Measurements from ENCODE around the gene MAP4K1. TPM values are rescaled to one million over a fixed set of nuclear protein-coding genes. Genes with fewer than 3 reads are reported as not detected.
"Not testable (repeated sequence)": the region's sequence is repeated elsewhere in the genome, so short reads cannot be mapped to it uniquely, and the experiment has no call there.

MAP4K1 gene
- total RNA-seq, 3 donors from 2014 or later = 109 to 130 (median 126) TPM

- no peaks in the 10 kb centered on the region for H3K9me3 Mint-ChIP-seq
- peaks cover 9% of the 10 kb centered on the region for H3K4me1 Mint-ChIP-seq (ENCODE audit: low read depth)
- no peaks in the 10 kb centered on the region for H3K27me3 Mint-ChIP-seq (ENCODE audit: low read depth)
- H3K4me3 Mint-ChIP-seq = no peak overlapping the region
- ATAC-seq = no peak
- H3K36me3 Mint-ChIP-seq (ENCODE audit: insufficient read depth) = peaks cover 7% of the 10 kb centered on the region
- DNase-seq = no peak
Measured at GRCh38 chr19:38583219-38583984, 34.4 kb downstream of the MAP4K1 start.

- DNase-seq (no peak), ATAC-seq (no peak)
- H3K27me3 Mint-ChIP-seq (ENCODE audit: low read depth) = no peaks in the 10 kb centered on the region
- no peaks in the 10 kb centered on the region for H3K9me3 Mint-ChIP-seq
- H3K4me3 Mint-ChIP-seq = no peak overlapping the region
- H3K4me1 Mint-ChIP-seq (ENCODE audit: low read depth) = peaks cover 9% of the 10 kb centered on the region
- no peaks in the 10 kb centered on the region for H3K36me3 Mint-ChIP-seq (ENCODE audit: insufficient read depth)
Measured at GRCh38 chr19:38580080-38580479, 37.7 kb downstream of the MAP4K1 start.

GRCh38 chr19:38579304-38579703 is 38.4 kb downstream of the MAP4K1 start:
- not testable (repeated sequence) for H3K27me3 Mint-ChIP-seq (ENCODE audit: low read depth); H3K36me3 Mint-ChIP-seq (ENCODE audit: insufficient read depth); H3K4me3 Mint-ChIP-seq; H3K9me3 Mint-ChIP-seq; ATAC-seq; H3K4me1 Mint-ChIP-seq (ENCODE audit: low read depth); DNase-seq

GRCh38 chr19:38577826-38578225 is 39.9 kb downstream of the MAP4K1 start:
- H3K4me3 Mint-ChIP-seq = no peak overlapping the region
- H3K9me3 Mint-ChIP-seq = no peaks in the 10 kb centered on the region
- H3K36me3 Mint-ChIP-seq (ENCODE audit: insufficient read depth) = no peaks in the 10 kb centered on the region
- no peaks in the 10 kb centered on the region for H3K27me3 Mint-ChIP-seq (ENCODE audit: low read depth)
- DNase-seq = no peak
- ATAC-seq = no peak
- H3K4me1 Mint-ChIP-seq (ENCODE audit: low read depth) = peaks cover 5% of the 10 kb centered on the region

GRCh38 chr19:38571682-38572081 is 46.1 kb downstream of the MAP4K1 start:
- ATAC-seq = no peak
- no peaks in the 10 kb centered on the region for H3K36me3 Mint-ChIP-seq (ENCODE audit: insufficient read depth)

GRCh38 chr19:38569368-38569983 is 48.3 kb downstream of the MAP4K1 start:
- Mint-ChIP-seq H3K4me3 (no peak overlapping the region), H3K9me3 (no peaks in the 10 kb centered on the region), H3K36me3 (ENCODE audit: insufficient read depth) (no peaks in the 10 kb centered on the region), H3K27me3 (ENCODE audit: low read depth) (peaks cover 8% of the 10 kb centered on the region), H3K4me1 (ENCODE audit: low read depth) (peaks cover 6% of the 10 kb centered on the region)
- ATAC-seq (no peak), DNase-seq (no peak)

More at GRCh38 chr19:38571682-38572081, 46.1 kb downstream of the MAP4K1 start:
- Mint-ChIP-seq H3K27me3 (ENCODE audit: low read depth) (peaks cover 4% of the 10 kb centered on the region), H3K9me3 (no peaks in the 10 kb centered on the region), H3K4me1 (ENCODE audit: low read depth) (peaks cover 2% of the 10 kb centered on the region), H3K4me3 (no peak overlapping the region)
- DNase-seq = no peak

- Mint-ChIP-seq H3K27me3 (ENCODE audit: low read depth) (peaks cover 12% of the 10 kb centered on the region), H3K9me3 (no peaks in the 10 kb centered on the region), H3K4me3 (peak overlapping the region; percentile 64), H3K4me1 (ENCODE audit: low read depth) (peaks cover 23% of the 10 kb centered on the region), H3K36me3 (ENCODE audit: insufficient read depth) (no peaks in the 10 kb centered on the region)
- DNase-seq = no peak
- peak; percentile 5 to 9 for ATAC-seq
Measured at GRCh38 chr19:38565691-38566105, 52.1 kb downstream of the MAP4K1 start.

GRCh38 chr19:38564981-38565690 is 52.6 kb downstream of the MAP4K1 start:
- no peaks in the 10 kb centered on the region for H3K36me3 Mint-ChIP-seq (ENCODE audit: insufficient read depth)
- peaks cover 24% of the 10 kb centered on the region for H3K4me1 Mint-ChIP-seq (ENCODE audit: low read depth)
- ATAC-seq = peak; percentile 70 to 71
- H3K27me3 Mint-ChIP-seq (ENCODE audit: low read depth) = peaks cover 12% of the 10 kb centered on the region
- DNase-seq = no peak
- peak overlapping the region; percentile 64 for H3K4me3 Mint-ChIP-seq
- H3K9me3 Mint-ChIP-seq = no peaks in the 10 kb centered on the region

GRCh38 chr19:38563475-38563874 is 54.3 kb downstream of the MAP4K1 start:
- ATAC-seq (no peak), DNase-seq (no peak)
- Mint-ChIP-seq H3K9me3 (no peaks in the 10 kb centered on the region), H3K36me3 (ENCODE audit: insufficient read depth) (no peaks in the 10 kb centered on the region), H3K27me3 (ENCODE audit: low read depth) (peaks cover 12% of the 10 kb centered on the region), H3K4me3 (no peak overlapping the region), H3K4me1 (ENCODE audit: low read depth) (peaks cover 34% of the 10 kb centered on the region)

GRCh38 chr19:38562096-38562495 is 55.7 kb downstream of the MAP4K1 start:
- DNase-seq (no peak), ATAC-seq (no peak)
- Mint-ChIP-seq H3K9me3 (no peaks in the 10 kb centered on the region), H3K4me1 (ENCODE audit: low read depth) (peaks cover 37% of the 10 kb centered on the region), H3K4me3 (no peak overlapping the region), H3K27me3 (ENCODE audit: low read depth) (peaks cover 8% of the 10 kb centered on the region), H3K36me3 (ENCODE audit: insufficient read depth) (no peaks in the 10 kb centered on the region)

GRCh38 chr19:38561658-38562057 is 56.1 kb downstream of the MAP4K1 start:
- no peak for ATAC-seq
- H3K36me3 Mint-ChIP-seq (ENCODE audit: insufficient read depth) = no peaks in the 10 kb centered on the region

GRCh38 chr19:38561053-38561606 is 56.6 kb downstream of the MAP4K1 start:
- DNase-seq (no peak), ATAC-seq (no peak)
- Mint-ChIP-seq H3K9me3 (no peaks in the 10 kb centered on the region), H3K36me3 (ENCODE audit: insufficient read depth) (no peaks in the 10 kb centered on the region), H3K27me3 (ENCODE audit: low read depth) (peaks cover 8% of the 10 kb centered on the region), H3K4me3 (no peak overlapping the region), H3K4me1 (ENCODE audit: low read depth) (peaks cover 40% of the 10 kb centered on the region)

More at GRCh38 chr19:38561658-38562057, 56.1 kb downstream of the MAP4K1 start:
- DNase-seq = no peak
- no peaks in the 10 kb centered on the region for H3K9me3 Mint-ChIP-seq
- H3K27me3 Mint-ChIP-seq (ENCODE audit: low read depth) = peaks cover 8% of the 10 kb centered on the region
- peaks cover 39% of the 10 kb centered on the region for H3K4me1 Mint-ChIP-seq (ENCODE audit: low read depth)
- no peak overlapping the region for H3K4me3 Mint-ChIP-seq

GRCh38 chr19:38559428-38560401 is 58.0 kb downstream of the MAP4K1 start:
- Mint-ChIP-seq H3K27me3 (ENCODE audit: low read depth) (peaks cover 4% of the 10 kb centered on the region), H3K36me3 (ENCODE audit: insufficient read depth) (no peaks in the 10 kb centered on the region), H3K4me1 (ENCODE audit: low read depth) (peaks cover 43% of the 10 kb centered on the region), H3K4me3 (peak overlapping the region; percentile 60), H3K9me3 (no peaks in the 10 kb centered on the region)
- DNase-seq (no peak), ATAC-seq (peak; percentile 89 to 94)

Data from activated T-cell treated with anti-CD3 and anti-CD28 coated beads, Interleukin-2, amount 50 U/mL, for 4 hours (primary cell).